ENCODE results near the gene MCHR1.
"Not testable (repeated sequence)": the region's sequence is repeated elsewhere in the genome, so short reads cannot be mapped to it uniquely, and the experiment has no call there.

Gene MCHR1, protein sequence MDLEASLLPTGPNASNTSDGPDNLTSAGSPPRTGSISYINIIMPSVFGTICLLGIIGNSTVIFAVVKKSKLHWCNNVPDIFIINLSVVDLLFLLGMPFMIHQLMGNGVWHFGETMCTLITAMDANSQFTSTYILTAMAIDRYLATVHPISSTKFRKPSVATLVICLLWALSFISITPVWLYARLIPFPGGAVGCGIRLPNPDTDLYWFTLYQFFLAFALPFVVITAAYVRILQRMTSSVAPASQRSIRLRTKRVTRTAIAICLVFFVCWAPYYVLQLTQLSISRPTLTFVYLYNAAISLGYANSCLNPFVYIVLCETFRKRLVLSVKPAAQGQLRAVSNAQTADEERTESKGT

DNA sequence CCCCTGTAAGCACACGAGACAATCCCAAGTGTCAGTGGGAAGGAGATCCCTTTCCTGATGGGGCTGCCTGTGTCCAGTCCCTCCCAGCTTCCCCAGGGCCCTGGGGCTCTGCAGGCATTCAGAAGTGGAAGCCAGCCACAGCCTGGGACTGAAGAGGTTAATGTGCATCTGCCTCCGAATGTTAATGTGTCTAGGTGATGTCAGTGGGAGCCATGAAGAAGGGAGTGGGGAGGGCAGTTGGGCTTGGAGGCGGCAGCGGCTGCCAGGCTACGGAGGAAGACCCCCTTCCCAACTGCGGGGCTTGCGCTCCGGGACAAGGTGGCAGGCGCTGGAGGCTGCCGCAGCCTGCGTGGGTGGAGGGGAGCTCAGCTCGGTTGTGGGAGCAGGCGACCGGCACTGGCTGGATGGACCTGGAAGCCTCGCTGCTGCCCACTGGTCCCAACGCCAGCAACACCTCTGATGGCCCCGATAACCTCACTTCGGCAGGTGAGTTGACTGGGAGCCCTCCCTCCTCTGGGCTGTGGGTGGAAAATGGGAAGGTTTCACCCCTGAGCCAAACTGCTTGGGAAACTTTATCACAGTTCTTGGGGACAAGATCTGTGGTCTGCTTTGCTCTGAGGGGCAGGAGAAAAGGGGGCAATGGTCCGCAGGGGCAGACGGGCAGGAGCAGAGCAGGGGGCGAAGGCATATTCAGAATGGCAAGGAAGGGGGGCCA, at the start of gene MCHR1:
Gene MCHR1, plus strand, starts transcription at position 236 of the 715 bp plus-strand sequence. Its CDS starts 169 bp downstream, at position 405.
- DNase-seq = no peak

DNA sequence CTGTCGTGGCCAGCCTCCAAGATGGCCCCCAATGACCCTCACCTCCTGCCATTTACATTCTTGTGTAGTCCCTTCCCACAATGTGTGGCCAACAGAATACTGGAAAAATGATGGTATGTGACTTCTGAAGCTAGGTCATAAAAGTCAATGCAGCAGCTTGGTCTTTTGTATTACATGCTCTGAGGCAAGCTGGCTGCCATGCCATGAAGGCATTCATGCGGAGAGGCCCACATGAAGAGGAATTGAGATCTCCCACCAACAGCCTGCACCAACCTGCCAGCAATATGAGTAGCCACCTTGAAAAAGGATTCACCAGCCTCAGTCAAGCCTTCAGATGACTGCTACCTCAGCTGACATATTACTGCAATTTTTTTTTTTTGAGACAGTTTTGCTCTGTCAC, 47.4 kb upstream of the MCHR1 start:
- DNase-seq = no peak

DNA sequence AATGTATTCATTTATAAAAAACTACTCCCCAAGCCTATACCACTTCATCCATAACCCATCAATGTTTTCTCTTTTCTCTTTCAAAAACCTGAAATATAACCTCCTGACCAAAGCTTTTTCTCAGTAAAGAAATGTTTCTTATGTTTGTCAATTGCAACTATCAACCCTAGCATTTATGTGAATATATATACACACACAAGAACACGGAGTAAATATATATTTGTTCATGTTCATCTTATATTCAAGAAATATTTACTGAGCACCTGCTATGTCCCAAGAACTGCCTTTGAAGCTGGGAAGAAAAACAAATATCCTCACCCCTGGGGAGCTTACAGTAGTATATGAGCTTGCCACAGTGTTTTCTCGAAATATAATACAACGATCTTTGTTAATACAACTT, 46.2 kb upstream of the MCHR1 start:
- DNase-seq = no peak

DNA sequence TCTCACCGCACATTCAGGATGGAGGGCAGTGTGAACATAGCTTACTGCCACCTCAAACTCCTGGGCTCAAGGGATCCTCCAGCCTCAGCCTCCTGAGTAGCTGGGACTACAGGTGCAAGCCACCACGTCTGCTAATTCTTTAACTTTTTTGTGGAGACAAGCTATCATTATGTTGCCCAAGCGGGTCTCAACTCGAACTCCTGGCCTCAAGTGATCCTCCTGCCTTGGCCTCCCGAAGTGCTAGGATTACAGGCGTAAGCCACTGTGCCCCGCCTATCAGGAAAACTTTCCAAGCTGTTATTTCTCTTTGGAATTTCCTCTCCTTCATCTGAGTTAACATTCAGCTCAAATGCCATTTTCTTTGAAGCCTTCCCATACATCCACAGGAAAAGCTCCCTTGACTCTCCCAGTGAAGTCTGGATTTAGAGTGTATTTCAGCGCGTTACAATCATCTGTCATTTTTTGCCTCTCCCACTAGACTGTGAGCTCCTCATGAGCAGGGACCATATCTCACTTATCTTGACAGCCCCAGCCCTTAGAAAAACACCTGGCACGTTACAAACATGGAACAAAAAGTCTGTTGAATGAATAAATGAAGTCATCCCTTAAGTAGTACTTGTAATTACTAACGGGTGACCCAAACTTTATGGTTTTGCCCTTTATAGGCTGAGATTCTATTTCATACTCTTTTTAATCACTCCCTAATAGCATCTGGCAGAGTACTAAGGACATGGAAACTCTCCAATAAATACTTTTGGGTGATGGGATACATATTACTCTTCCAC, 45.0 kb upstream of the MCHR1 start:
- no peak for DNase-seq

DNA sequence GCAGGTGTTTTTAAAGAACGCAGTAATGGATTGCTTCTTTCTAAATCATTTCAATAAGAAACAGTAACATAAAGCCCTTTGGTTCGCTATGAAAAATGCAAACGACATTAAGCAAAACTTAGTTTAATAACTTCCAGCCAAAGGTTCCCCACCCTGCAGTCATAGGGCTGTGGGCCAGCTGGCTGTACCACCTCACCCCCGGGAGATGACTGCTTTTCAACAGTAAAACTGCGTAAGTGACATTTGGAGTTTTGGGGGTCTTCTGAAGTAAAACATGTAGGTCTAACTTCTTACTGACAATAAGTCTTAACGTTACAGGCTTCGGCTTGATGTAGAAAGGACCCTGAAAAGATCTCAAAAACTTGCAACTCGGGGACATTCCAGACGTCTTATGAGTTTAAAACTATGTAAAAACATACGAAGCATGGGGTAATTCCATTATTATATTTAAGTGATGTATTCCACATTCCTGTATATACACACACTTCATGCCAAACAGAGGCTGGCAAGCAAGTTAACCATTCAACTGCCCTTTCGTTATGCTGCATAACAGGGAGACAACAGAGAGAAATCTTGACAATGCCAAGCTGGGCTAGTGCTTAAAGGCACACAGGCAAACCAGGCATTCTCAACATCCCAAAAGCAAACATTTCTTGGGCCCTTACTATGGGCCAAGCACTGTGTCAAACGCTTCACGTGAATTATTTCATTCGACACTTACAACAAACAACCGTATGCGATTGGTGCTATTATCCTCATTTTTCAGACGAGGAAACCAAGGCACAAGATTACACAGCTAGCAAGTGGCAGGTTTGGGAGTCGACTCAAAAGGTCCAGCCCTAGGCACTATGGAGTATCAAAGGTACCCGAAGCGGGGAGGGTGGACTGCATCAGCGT, 44.0 kb upstream of the MCHR1 start:
- DNase-seq = no peak

DNA sequence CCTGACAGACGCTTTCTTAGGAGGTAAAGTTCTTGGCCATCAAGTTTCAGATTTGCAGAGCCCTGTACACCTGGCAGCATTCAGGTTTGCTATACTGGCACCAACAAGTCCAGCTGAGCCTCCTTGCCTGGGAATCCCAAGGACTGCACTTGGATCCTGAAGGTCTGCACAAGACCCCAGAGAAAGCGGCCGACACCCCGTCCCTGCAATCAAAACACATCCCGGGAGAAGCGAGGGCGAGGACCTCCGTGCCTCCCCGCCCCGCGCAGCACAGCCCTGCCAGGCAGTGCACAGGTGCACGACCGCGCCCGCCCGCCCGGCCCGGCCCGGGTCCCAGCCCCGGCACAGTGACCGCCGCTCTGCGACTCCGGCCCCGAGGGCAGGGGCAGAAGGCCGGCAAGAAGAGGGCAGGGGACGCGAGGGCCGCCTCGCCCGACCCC, 43.3 kb upstream of the MCHR1 start:
- DNase-seq = no peak

DNA sequence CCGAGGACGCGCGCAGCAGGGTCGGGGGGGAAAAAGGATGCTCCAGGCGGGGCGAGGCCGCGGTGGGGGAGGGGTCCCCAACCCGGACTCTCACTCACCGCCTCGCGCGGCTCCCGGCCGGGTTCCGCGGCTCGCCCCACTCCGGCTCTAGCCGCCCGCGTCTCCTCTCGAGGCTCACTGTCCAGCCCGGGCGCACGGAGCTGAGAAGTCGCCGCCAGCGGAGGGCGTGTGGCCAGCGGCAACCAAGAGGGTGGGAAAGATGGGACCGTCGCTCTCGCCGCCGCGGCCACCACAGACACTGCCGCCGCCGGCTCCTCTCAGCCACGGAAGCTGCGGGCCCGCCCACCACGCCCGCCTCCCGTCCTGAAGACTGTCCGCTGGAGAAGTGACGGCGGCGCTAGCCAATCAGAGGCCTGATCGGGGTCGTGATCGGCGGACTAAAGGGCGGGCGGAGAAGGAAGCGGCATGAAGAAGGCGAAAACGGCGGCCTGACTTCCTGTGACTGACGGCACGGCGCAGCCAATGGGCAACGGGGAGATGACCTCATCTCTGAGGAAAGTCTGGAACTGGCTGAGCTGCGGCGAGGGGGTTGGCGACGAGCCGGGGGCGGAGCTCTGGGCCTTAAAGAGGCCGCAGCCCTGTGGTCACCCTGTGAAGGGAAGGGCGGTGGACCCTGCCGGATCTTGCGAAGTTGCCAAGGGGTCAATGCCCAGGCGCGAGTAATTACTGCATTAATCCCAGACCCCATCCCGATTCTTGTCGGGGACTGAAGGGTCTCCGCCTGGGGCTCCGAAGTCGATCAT, 42.7 kb upstream of the MCHR1 start, which contains the start of gene MRTFA:
Gene MRTFA, minus strand, starts transcription at position 340 of the 803 bp plus-strand sequence.
- peak; percentile 99 to 100 for DNase-seq

DNA sequence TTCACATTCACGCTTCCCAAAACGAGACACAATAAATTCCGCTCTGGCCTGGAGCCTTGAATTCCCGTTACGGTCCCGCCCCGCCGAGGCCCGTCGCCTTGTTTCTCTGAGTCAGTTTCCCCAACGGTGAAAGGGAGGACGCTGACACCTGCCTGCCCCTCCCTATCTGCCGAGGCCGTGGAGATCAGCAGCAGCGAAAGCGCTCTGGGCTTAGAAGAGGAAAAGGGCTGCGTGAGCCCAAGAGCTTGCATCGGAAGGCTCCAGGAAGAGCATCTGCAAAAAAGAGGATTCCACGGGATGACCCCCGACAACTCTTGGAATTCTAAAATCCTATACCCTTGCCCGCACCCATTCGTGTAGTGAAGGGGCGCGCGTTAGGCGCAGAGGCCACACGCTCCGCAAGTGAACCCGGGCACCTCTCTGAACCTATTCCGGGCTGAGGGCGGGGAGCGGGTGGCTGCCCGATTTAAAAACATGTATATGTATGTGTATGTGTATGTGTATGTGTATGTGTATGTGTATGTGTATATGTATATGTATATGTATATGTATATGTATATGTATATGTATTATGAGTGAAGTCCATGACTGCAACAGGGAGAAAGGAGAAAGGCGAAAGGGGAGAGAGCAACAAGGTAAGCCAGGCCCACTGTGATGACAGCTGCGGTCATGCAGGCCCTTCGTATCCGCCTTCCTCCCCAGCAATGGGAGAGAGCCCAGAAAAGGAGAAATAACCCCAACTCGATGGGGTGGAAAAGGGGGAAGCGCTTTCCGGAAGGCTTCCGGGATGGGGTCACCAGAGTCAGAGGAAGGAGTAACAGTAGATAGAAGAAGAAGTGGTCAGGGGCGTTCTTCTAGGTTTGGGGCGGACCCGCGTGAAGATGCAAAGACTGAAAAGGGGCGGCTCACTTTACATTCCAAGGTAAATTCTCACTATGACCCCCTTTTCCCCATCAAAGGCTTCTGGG, 41.8 kb upstream of the MCHR1 start:
- DNase-seq = peak; percentile 33 to 53

DNA sequence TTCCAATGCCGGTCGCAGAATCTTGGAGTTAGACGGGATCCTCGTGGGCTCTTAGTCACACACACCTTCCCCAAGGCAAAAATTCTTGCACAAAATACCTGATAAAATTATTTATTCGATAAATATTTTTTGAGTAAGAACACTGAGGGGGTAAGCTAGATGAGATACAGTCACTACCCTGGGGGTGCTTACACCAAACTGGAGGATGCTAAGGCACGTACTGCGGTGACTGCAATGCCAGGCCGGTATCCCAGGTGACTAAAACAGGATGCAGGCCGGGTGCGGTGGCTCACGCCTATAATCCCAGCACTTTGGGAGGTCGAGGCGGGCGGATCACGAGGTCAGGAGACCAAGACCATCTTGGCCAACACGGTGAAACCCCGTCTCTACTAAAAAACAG, 41.0 kb upstream of the MCHR1 start:
- no peak for DNase-seq

DNA sequence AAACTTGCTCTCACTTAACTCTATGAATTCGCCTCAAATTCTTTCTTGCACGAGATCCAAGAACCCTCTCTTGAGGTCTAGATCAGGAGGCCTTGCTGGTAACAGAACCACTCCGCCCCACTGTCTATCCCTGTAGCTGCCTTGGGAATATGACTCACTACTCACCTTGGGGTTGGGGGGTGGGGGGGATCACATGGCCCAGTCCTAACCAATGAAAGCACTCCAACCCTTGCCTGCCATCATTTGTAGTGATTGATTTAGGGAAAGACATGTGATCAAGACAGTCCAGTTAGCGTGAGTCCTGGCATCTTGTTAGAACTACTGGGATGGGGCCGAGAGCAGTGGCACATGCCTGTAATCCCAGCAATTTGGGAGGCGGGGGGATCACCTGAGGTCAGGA, 38.0 kb upstream of the MCHR1 start:
- DNase-seq = no peak

DNA sequence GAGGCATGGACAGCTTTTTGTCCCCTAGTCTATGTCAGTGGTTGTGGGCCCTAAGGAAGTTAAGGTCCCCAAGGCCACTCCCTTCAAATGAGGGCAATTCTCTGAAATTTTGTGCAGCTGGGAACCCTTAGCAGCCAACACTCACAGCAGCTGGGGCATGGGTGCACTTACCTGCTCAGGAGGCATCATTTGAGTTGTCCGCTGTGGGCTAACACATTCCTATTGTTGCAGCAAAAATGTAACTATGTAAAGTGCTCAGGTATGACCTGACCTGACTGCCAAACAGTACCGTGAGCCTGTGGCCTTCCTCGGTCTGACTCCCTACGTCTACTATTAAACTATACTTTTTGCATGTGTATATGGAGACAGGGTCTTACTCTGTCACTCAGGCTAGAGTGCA, 37.0 kb upstream of the MCHR1 start:
- no peak for DNase-seq

DNA sequence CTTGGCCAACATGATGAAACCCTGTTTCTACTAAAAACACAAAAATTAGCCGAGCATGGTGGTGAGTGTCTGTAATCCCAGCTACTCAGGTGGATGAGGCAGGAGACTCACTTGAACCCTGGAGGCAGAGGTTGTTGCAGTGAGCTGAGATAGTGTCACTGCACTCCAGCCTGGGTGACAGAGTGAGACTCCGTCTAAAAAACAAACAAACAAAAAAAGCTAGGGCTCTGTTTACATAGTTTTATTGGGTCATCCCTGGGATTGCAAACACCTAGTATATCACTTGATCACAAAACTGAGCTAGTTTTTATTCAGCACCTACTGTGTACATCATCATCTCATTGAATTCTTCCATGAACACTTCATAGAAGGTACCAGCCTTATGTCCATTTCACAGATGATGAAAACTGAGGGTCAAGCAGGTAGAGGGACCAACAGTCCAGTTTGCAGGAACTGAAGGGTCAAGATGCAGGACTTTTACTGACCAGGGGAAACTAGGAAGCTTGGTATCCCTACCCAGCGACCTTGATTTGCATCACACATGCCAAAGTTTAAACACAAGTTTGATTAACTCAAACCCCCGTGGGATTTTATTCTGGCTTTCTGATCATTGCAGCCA, 33.6 kb upstream of the MCHR1 start:
- no peak for DNase-seq

DNA sequence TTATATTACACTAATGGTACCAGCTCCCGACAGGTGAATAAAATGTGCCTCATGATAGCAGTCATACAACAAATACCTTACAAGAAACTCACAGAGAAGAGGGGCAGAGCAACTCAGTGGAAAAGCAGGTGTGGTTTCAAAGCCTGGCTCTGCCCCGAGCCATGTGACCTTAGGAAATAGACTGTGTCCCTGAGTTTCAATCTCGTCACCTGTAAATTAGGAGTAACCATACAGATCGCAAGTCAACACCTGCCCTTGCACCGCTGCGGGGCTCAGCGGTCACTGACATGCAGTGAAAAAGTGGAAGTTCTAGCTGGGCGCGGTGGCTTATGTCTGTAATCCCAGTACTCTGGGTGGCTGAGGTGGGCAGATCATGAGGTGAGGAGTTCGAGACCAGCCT, 30.9 kb upstream of the MCHR1 start:
- DNase-seq = no peak

DNA sequence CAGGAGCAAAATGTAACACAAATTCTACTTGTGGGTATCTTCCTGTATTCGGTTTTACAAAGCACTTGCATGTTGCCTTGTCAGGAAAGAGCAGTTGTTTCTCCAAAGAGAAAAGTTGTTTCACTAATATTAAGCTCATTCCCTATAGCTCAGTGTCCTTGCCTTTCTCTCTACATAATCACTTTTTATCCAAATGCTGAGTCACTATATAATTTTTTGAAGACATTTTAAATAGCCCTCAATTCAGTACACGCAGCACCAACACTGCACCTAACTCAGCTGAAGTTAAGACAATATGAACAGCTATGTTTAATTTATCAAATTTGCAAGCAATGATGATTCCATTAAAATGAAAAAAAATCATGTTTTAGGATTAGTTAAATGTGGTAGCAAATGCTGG, 28.2 kb upstream of the MCHR1 start:
- DNase-seq = no peak

DNA sequence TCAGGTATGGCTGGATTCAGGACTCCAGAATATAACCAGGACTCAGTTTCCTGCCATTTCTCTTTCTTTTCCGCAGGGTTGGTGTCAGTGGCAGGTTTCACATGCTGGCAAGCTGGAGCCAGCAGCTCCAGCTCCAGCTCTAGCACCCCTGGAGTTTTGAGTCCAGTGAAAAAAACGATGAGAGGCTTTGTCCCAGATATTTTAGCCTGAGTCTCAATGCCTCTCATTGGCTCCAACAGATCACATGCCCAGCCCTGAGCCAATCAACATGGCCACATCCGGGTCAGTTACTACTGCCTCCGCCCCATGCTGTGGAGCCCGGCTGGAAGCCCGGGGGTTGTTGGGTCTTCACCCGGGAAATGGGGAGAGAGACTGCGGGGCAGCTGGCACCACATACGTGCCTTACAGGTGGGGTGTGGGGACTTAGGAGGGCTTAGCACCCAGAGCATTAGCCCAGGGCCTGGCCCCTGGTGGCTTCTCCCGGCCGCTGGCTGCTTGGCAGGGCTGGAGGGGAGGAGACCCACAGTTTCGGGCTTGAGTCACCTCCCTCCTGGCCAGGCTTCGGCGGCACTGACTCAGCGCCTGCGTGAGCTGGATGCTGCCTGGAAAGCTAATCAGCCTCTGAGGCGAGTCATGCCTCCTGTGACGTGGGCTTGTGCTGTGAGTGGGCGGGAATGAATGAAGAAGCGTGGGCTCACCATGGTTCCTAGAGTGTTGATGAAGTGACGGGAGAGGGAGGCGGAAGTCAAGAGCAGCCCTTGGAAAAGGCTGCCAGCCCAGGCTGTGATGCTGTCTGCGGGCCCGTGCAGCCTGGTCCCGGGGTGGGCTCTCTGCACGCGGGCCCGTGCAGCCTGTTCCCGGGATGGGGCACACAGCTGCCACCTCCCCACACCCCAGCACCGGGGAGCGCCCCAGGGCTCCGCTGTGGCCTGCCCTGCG, 27.5 kb upstream of the MCHR1 start:
- DNase-seq = peak; percentile 79 to 83

DNA sequence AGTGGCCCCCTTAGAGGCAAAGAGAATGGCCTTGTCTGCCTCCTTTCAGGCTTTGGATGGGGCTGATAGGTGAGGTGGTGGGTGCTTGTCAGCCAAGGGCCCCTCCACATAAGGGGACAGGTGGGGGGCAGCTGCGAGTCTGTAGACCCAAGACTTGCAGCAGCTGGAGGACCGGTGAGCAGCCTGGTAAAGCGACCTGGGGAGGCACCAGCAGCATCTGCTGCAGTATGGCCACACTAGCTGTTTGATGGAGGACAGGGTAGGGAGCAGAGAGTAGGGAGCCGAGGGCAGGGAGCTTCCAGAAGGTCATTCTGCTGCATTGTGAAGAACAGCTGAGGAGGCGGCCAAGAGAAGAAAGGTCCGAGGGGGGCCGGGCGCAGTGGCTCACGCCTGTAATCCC, 25.9 kb upstream of the MCHR1 start:
- DNase-seq = no peak

DNA sequence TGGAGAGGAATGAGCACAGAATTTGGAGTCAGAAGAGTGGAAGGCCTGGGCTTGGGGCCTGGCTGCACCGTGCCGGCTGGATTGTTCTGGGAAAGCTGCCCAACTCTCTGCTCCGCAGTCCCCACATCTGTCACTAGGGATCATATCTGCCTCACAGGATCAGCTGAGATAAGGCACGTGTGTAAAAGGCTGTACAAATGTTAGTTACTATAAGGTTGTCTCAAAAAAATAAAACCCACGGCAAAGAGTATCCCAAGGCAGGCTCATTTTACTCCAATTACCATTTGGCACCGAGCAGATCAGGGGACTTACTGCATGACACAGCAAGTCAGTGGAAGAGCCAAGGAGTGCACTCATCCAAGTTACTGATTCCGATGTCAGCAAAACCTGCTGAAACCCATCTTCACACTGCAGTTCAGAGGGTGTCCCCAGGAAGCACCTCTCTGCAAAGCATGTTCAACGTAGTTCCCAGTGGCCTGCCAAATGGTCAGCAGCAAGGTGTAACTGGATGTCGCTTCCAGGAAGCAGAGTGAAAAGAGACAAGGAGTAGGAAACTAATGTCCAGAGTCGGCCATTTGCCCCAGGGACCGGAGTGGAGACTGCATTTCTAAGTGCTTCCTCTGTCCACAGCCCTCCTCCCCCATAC, 24.6 kb upstream of the MCHR1 start:
- DNase-seq = no peak

DNA sequence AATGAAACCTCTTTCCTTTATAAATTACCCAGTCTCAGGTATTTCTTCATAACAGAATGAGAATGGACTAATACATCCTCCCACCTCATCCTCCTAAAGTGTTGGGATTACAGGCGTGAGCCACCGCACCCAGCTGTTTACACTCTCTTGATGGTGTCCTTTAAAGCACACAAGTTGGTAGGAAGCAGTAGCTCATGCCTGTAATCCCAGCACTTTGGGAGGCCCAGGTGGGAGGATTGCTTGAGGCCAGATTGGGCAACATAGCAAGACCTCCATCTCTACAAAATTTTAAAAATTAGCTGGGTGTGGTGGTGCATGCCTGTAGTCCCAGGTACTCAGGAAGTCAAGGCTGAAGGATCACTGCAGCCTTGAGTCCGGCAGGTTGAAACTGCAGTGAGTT, 23.3 kb upstream of the MCHR1 start:
- DNase-seq = not testable (repeated sequence)

Measured in CD4-positive, alpha-beta T cell treated with Interleukin-4 for 1 hour (primary cell).